HG03095 (cell line): ENCODE data around the gene SCFD2.
A peak's percentile ranks its signal among the peaks of the same experiment; 100 is the strongest.

Experiments used
- ATAC-seq: cut with Tn5 transposase; IDR thresholded peaks from one replicate; pipeline ENCODE4 v1.9.1; 2021; ENCODE audit warnings: moderate library complexity; ENCODE audit not compliant: unreplicated experiment

Gene SCFD2

GRCh38 chr4:52939739-52940138, 426.1 kb downstream of the SCFD2 start:
- ATAC-seq: no peak

- ATAC-seq: no peak
These were observed 426.5 kb downstream of the SCFD2 start for GRCh38 chr4:52939325-52939724.

GRCh38 chr4:52937829-52938228, 428.0 kb downstream of the SCFD2 start:
- no peak for ATAC-seq

GRCh38 chr4:52936729-52937128, 429.1 kb downstream of the SCFD2 start:
- no peak for ATAC-seq

- no peak for ATAC-seq
These were observed 430.5 kb downstream of the SCFD2 start for GRCh38 chr4:52935317-52935716.

GRCh38 chr4:52933738-52934137, 432.1 kb downstream of the SCFD2 start:
- no peak for ATAC-seq

GRCh38 chr4:52932591-52933470, 433.0 kb downstream of the SCFD2 start:
- ATAC-seq: no peak

- no peak for ATAC-seq
These were observed 434.6 kb downstream of the SCFD2 start for GRCh38 chr4:52931243-52931642.

- no peak for ATAC-seq
These were observed 439.5 kb downstream of the SCFD2 start for GRCh38 chr4:52926196-52926974.

- ATAC-seq: no peak
These were observed 440.3 kb downstream of the SCFD2 start for GRCh38 chr4:52925531-52925968.

- no peak for ATAC-seq
These were observed 446.4 kb downstream of the SCFD2 start for GRCh38 chr4:52919461-52919860.

- ATAC-seq: no peak
These were observed 448.0 kb downstream of the SCFD2 start for GRCh38 chr4:52917817-52918216.

GRCh38 chr4:52915730-52916300, 450.0 kb downstream of the SCFD2 start:
- no peak for ATAC-seq

- no peak for ATAC-seq
These were observed 450.7 kb downstream of the SCFD2 start for GRCh38 chr4:52915191-52915590.

- no peak for ATAC-seq
These were observed 451.7 kb downstream of the SCFD2 start for GRCh38 chr4:52914051-52914605.

- ATAC-seq: no peak
These were observed 453.3 kb downstream of the SCFD2 start for GRCh38 chr4:52912608-52913007.

- peak; percentile 86 for ATAC-seq
These were observed 454.1 kb downstream of the SCFD2 start for GRCh38 chr4:52911684-52912294.

GRCh38 chr4:52910115-52910514, 455.7 kb downstream of the SCFD2 start:
- ATAC-seq: no peak

- ATAC-seq: no peak
These were observed 458.4 kb downstream of the SCFD2 start for GRCh38 chr4:52907510-52907909.

- no peak for ATAC-seq
These were observed 461.4 kb downstream of the SCFD2 start for GRCh38 chr4:52904421-52904820.

- no peak for ATAC-seq
These were observed 462.6 kb downstream of the SCFD2 start for GRCh38 chr4:52903273-52903672.
